Measurements from ENCODE around the gene MAML2.

Gene MAML2

GRCh38 chr11:96278039-96278897 lies 64.7 kb downstream of the MAML2 start:
- in situ Hi-C loops (cut with HindIII; ENCODE audit: low sequenced_read_pairs): no loop called here
- peak; percentile 55 for DNase-seq (ENCODE audit: low read depth, low spot score)
- TF ChIP-seq, protein P1, sequence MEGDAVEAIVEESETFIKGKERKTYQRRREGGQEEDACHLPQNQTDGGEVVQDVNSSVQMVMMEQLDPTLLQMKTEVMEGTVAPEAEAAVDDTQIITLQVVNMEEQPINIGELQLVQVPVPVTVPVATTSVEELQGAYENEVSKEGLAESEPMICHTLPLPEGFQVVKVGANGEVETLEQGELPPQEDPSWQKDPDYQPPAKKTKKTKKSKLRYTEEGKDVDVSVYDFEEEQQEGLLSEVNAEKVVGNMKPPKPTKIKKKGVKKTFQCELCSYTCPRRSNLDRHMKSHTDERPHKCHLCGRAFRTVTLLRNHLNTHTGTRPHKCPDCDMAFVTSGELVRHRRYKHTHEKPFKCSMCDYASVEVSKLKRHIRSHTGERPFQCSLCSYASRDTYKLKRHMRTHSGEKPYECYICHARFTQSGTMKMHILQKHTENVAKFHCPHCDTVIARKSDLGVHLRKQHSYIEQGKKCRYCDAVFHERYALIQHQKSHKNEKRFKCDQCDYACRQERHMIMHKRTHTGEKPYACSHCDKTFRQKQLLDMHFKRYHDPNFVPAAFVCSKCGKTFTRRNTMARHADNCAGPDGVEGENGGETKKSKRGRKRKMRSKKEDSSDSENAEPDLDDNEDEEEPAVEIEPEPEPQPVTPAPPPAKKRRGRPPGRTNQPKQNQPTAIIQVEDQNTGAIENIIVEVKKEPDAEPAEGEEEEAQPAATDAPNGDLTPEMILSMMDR (IDR thresholded peaks at IDR 0.05; ENCODE audit: low read depth, low read length): no peak
- H3K4me3 ChIP-seq (ENCODE audit: low read depth, low read length): no peak overlapping the region

DNA sequence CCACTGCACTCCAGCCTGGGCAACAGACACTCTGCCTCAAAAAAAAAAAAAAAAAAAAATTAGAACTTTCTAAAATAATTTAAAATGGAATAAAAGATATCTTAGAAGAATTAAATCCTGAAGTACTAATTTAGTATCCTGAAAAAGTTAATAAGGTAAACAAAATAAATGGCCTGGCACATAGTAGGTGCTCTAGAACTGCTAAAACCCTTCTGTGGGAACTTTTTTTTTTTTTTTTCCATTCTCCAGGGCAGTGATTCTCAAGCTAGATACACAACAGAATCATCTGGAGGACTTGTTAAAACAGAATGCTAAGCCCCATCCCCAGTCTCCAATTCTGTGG lies 65.3 kb downstream of the MAML2 start:
- H3K4me3 ChIP-seq (ENCODE audit: low read depth, low read length): no peak overlapping the region
- DNase-seq (ENCODE audit: low read depth, low spot score): no peak
- TF ChIP-seq, protein P1 (IDR thresholded peaks at IDR 0.05; ENCODE audit: low read depth, low read length): no peak
- in situ Hi-C loops (cut with HindIII; ENCODE audit: low sequenced_read_pairs): no loop called here

GRCh38 chr11:96276836-96277235 lies 66.2 kb downstream of the MAML2 start:
- in situ Hi-C loops (cut with HindIII; ENCODE audit: low sequenced_read_pairs): no loop called here
- DNase-seq (ENCODE audit: low read depth, low spot score): no peak
- no peak overlapping the region for H3K4me3 ChIP-seq (ENCODE audit: low read depth, low read length)
- TF ChIP-seq, protein P1 (IDR thresholded peaks at IDR 0.05; ENCODE audit: low read depth, low read length): no peak

DNA sequence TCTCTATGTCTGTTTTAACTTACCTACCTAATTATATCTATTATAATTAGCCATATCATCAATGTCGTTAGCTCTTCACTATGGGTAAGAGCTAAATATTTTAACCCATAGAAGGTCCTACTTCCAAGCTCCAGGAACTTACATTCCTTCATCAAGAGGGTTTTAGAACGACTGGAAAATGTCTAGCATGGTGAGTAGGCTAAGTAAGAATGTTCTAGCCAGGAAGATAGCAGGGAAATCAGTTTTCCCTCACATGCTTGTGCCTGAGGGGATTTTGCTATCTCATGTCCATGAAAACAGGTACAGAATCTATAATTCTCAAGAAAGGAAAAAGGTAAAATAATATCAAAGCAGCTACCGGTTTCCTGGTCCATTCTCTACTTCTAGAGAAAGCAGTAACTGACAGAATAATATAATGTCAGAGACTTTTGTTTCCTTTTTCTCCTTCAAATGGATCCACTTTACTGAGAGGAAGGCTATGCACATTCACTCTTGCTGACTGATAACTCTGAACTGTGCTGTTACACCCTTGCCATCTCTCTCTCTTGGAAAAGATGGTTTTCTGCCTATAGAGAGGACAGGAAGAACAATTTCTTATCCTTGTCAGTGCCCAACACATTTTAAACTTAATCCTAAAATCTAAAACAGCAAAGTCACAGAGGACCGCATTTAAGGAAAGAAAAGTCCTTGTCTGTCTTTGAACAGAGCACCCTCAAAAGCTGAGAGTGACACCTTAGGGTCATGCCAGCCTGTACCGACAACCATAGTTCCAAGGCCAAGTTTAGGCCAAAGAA lies 67.0 kb downstream of the MAML2 start:
- TF ChIP-seq, protein P1 (IDR thresholded peaks at IDR 0.05; ENCODE audit: low read depth, low read length): no peak
- in situ Hi-C loops (cut with HindIII; ENCODE audit: low sequenced_read_pairs): no loop called here
- no peak overlapping the region for H3K4me3 ChIP-seq (ENCODE audit: low read depth, low read length)
- no peak for DNase-seq (ENCODE audit: low read depth, low spot score)

DNA sequence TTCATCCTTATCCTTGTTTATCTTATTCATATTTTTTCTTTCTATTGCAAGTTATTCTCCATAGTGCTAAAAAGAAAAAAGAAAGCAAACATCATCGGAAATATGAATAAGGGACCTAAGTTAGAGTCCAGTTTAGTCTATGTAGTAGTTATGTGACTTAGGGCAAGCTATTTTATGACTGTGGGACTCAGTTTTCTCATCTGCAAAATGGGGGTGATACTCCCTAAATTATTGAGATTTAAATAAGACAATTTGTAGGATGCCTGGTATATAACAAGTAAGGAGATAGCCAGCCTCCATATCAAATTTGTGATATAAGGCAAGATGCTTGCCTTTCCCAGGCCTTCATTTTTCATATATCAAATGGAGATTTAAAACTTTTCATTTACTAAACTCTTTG lies 69.5 kb downstream of the MAML2 start:
- H3K4me3 ChIP-seq (ENCODE audit: low read depth, low read length): no peak overlapping the region
- no peak for DNase-seq (ENCODE audit: low read depth, low spot score)
- TF ChIP-seq, protein P1 (IDR thresholded peaks at IDR 0.05; ENCODE audit: low read depth, low read length): no peak
- in situ Hi-C loops (cut with HindIII; ENCODE audit: low sequenced_read_pairs): no loop called here

GRCh38 chr11:96272529-96273222 lies 70.3 kb downstream of the MAML2 start:
- DNase-seq (ENCODE audit: low read depth, low spot score): peak; percentile 76
- in situ Hi-C loops (cut with HindIII; ENCODE audit: low sequenced_read_pairs): no loop called here

More at GRCh38 chr11:96272529-96273222, 70.3 kb downstream of the MAML2 start:
- no peak overlapping the region for H3K4me3 ChIP-seq (ENCODE audit: low read depth, low read length)
- TF ChIP-seq, protein P1 (IDR thresholded peaks at IDR 0.05; ENCODE audit: low read depth, low read length): no peak

Measured in astrocyte of the spinal cord (primary cell).